Measurements from ENCODE around the gene EHD3.

Gene EHD3

DNA sequence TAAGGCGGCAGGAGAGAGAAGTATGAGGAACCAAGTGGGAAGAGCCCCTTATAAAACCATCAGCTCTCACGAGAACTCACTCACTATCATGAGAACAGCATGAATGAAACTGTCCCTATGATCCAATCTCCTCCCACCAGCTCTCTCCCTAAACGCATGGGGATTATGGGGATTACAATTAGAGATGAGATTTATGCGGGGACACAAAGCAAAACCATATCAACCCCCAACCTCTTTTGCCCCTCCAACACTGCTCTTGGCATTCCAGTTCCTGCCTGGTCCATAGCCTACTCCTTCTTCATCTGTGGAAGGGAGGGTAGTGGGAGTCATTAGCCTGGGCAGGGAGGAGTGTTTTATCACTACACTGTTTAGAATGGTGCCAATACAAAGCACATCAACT is 1.4 kb upstream of the EHD3 start:
- DNase-seq (ENCODE audit: low read depth, low spot score): no peak
- in situ Hi-C loops (cut with HindIII; ENCODE audit: low sequenced_read_pairs): no loop called here
- no peak for TF ChIP-seq CTCF (IDR thresholded peaks at IDR 0.05; ENCODE audit: low read depth, low read length)
- H3K4me3 ChIP-seq (ENCODE audit: low read depth, low read length): no peak overlapping the region

- in situ Hi-C loops (cut with HindIII; ENCODE audit: low sequenced_read_pairs): no loop called here
- no peak overlapping the region for H3K4me3 ChIP-seq (ENCODE audit: low read depth, low read length)
- DNase-seq (ENCODE audit: low read depth, low spot score): peak; percentile 11
- TF ChIP-seq CTCF (IDR thresholded peaks at IDR 0.05; ENCODE audit: low read depth, low read length): no peak
Observed at GRCh38 chr2:31233231-31233630, 721 bp upstream of the EHD3 start.

- no peak for TF ChIP-seq CTCF (IDR thresholded peaks at IDR 0.05; ENCODE audit: low read depth, low read length)
- in situ Hi-C loops (cut with HindIII; ENCODE audit: low sequenced_read_pairs): no loop called here
- DNase-seq (ENCODE audit: low read depth, low spot score): no peak
- peak overlapping the region; percentile 70 for H3K4me3 ChIP-seq (ENCODE audit: low read depth, low read length)
Observed at GRCh38 chr2:31234683-31235503, 941 bp downstream of the EHD3 start.

DNA sequence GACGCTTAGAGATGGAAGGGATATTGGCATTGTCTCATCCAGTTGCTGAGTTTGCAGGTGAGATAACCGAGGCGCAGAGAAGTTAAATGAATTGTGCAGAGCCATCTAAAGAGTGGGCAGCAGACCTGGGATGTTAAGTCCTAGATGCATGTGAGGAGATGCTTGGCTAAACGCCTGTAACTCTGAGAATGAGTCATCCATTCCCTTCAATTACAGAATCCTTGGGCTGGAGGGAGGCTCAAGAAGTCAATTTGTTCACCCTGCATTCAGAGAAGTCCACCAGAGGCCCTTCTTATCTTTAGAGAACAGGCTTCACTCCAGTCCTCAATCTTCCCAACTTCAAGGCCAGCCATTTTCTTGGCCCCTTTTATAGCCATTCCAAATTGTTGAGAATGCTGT is 1.6 kb downstream of the EHD3 start:
- peak; percentile 90 for DNase-seq (ENCODE audit: low read depth, low spot score)
- peak overlapping the region; percentile 70 for H3K4me3 ChIP-seq (ENCODE audit: low read depth, low read length)
- TF ChIP-seq CTCF (IDR thresholded peaks at IDR 0.05; ENCODE audit: low read depth, low read length): no peak
- in situ Hi-C loops (cut with HindIII; ENCODE audit: low sequenced_read_pairs): no loop called here

DNA sequence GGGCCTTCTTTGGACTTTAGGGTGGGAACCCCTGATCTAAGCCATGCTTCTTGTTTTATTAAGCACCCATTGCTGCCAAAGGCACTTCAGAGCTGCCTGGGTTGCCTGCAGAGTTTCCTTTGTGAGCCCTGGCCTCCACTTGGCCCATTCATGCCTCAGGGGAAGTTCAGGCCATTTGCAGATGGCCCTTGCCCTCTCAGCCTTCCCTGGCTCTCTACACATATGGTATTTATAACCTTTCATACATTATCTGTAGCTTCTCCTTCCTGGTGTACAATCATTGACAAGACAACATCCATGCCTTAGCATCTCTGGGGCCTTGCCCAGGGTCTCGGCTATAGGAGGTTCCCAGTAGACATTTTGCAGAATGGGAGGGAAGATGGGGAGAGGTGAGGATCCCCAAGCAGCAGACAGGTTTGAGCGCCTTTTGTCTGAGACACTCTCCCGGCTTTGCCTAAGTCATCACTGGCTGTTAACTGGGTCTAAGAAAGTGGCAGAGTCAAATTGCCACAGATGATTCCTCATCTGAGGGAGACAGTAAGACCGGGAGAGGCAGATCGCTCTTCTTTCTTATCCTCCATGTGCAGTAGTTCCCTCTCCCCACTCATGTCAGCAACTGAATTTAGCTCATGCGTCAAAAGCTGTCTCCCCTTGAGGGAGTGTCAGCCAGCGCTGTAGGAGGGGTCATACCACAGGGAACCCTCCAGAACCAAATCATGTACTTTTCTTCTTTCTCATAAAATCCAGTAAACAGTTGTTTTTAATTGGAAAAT is 2.7 kb downstream of the EHD3 start:
- DNase-seq (ENCODE audit: low read depth, low spot score): no peak
- in situ Hi-C loops (cut with HindIII; ENCODE audit: low sequenced_read_pairs): no loop called here
- H3K4me3 ChIP-seq (ENCODE audit: low read depth, low read length): no peak overlapping the region
- no peak for TF ChIP-seq CTCF (IDR thresholded peaks at IDR 0.05; ENCODE audit: low read depth, low read length)

DNA sequence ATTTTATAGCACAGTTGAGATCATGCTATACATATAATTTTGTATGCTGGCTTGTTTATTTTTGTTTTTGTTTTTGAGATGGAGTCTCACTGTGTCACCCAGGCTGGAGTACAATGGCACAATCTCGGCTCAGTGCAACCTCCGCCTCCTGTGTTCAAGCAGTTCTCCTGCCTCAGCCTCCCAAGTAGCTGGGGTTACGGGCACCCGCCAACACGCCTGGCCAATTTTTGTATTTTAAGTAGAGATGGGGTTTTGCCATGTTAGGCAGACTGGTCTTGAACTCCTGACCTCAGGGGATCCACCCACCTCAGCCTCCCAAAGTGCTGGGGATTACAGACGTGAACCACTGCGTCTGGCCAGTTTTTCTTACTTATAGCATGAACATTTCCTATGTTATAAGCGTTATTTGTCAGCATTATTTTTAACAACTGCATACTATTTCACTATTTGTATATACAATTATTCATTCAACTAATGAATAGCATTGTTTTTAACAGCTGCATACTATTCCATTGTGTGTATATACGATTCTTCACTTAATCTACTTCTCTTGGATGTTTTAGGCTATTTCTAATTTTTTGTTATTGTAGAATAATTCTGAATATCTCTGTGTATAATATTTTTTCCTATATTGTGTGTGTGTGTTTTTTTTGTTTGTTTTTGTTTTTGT is 3.5 kb downstream of the EHD3 start:
- no peak for DNase-seq (ENCODE audit: low read depth, low spot score)
- no peak for TF ChIP-seq CTCF (IDR thresholded peaks at IDR 0.05; ENCODE audit: low read depth, low read length)
- no peak overlapping the region for H3K4me3 ChIP-seq (ENCODE audit: low read depth, low read length)
- in situ Hi-C loops (cut with HindIII; ENCODE audit: low sequenced_read_pairs): no loop called here

Measured in astrocyte of the spinal cord (primary cell).